ENCODE measurements around the gene CACNA1C. TPM values are rescaled to one million over a fixed set of nuclear protein-coding genes. Genes with fewer than 3 reads are reported as not detected.

The CACNA1C gene
- total RNA-seq, 3 donors from 2014 or later: 2.6 to 11.8 (median 9.5) TPM

- H3K36me3 ChIP-seq: no peaks in the 10 kb centered on the region
- H3K27me3 ChIP-seq: no peaks in the 10 kb centered on the region
- H3K4me1 ChIP-seq: no peaks in the 10 kb centered on the region
- no peaks in the 10 kb centered on the region for H3K9me3 ChIP-seq
- no peak for DNase-seq (ENCODE audit: low spot score in 2 of 2)
- H3K4me3 ChIP-seq: no peak overlapping the region
- TF ChIP-seq, protein P1, sequence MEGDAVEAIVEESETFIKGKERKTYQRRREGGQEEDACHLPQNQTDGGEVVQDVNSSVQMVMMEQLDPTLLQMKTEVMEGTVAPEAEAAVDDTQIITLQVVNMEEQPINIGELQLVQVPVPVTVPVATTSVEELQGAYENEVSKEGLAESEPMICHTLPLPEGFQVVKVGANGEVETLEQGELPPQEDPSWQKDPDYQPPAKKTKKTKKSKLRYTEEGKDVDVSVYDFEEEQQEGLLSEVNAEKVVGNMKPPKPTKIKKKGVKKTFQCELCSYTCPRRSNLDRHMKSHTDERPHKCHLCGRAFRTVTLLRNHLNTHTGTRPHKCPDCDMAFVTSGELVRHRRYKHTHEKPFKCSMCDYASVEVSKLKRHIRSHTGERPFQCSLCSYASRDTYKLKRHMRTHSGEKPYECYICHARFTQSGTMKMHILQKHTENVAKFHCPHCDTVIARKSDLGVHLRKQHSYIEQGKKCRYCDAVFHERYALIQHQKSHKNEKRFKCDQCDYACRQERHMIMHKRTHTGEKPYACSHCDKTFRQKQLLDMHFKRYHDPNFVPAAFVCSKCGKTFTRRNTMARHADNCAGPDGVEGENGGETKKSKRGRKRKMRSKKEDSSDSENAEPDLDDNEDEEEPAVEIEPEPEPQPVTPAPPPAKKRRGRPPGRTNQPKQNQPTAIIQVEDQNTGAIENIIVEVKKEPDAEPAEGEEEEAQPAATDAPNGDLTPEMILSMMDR (IDR thresholded peaks at IDR 0.05): no peak
- TF ChIP-seq POLR2A (IDR thresholded peaks at IDR 0.05) (no peak), POLR2AphosphoS5 (IDR thresholded peaks at IDR 0.05) (no peak)
- intact Hi-C loops (cut with DNase I; ENCODE audit: low total_unique reads): no loop called here
- H3K27ac ChIP-seq: no peak overlapping the region
Observed at GRCh38 chr12:2536724-2537123, 483.9 kb downstream of the CACNA1C start.

DNA sequence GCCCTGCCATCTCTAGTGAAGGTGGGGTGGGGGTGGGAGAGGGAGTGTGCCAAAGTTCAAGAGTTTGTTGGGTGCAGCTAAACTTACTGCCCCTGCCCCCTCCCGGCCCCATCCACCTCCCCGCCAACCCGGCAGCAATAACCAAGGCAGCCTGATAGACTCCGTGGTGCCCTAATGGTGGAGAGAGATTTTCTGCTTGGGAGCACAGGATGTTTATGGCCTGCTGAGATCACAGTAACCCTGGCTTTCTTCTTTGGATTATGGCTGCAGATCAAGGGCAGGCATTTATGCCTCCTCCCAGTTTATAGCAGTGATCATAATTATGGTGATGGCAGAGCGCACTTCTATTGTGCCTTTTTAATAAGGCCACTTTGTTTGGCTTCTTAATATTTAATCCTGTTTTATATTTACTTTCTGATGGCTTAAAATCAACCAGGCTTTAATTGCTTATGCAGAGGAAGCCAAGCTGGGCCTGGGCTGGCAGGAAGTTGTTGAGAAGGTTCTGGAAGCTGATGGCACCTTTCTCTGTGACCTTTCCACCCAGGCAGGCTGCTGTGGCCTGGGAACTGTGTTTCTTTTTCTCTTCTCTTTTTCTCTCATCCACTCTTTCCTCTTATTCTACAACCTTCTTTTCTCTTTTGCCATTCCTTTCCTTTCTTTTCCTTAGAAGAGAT is 485.2 kb downstream of the CACNA1C start:
- Histone ChIP-seq H3K27ac (peak overlapping the region in 1 of 2 donors; percentile 4), H3K27me3 (no peaks in the 10 kb centered on the region), H3K4me1 (no peaks in the 10 kb centered on the region), H3K4me3 (no peak overlapping the region), H3K36me3 (no peaks in the 10 kb centered on the region), H3K9me3 (no peaks in the 10 kb centered on the region)
- no peak for DNase-seq (ENCODE audit: low spot score in 2 of 2)
- TF ChIP-seq, protein P1 (IDR thresholded peaks at IDR 0.05): no peak
- TF ChIP-seq POLR2AphosphoS5 (IDR thresholded peaks at IDR 0.05): no peak
- TF ChIP-seq POLR2A (IDR thresholded peaks at IDR 0.05): no peak
- intact Hi-C loops (cut with DNase I; ENCODE audit: low total_unique reads): no loop called here

DNA sequence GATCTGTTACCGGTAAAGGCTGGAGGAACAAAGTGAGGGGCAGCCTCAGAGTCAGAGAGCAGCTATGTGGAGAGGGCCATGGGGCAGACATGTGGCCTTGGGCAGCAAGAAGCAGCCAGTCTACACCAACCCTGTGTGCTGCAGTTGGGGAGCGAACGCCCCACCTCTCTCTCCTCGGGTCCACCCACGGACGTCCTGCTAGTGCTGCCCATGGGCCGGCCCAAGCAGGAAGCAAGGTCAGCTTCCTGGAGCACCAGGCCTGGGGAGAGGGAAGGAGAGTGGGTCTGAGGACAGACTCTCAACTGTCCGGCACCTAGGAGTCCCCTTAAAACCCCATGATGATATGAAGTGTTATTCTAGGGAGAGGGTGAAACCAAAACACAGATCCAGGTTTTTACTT is 487.2 kb downstream of the CACNA1C start:
- Histone ChIP-seq H3K4me3 (no peak overlapping the region), H3K27me3 (no peaks in the 10 kb centered on the region), H3K9me3 (no peaks in the 10 kb centered on the region), H3K4me1 (no peaks in the 10 kb centered on the region), H3K36me3 (no peaks in the 10 kb centered on the region), H3K27ac (no peak overlapping the region)
- intact Hi-C loops (cut with DNase I; ENCODE audit: low total_unique reads): no loop called here
- DNase-seq (ENCODE audit: low spot score in 2 of 2): no peak
- TF ChIP-seq POLR2AphosphoS5 (IDR thresholded peaks at IDR 0.05): no peak
- TF ChIP-seq, protein P1 (IDR thresholded peaks at IDR 0.05): no peak
- no peak for TF ChIP-seq POLR2A (IDR thresholded peaks at IDR 0.05)

DNA sequence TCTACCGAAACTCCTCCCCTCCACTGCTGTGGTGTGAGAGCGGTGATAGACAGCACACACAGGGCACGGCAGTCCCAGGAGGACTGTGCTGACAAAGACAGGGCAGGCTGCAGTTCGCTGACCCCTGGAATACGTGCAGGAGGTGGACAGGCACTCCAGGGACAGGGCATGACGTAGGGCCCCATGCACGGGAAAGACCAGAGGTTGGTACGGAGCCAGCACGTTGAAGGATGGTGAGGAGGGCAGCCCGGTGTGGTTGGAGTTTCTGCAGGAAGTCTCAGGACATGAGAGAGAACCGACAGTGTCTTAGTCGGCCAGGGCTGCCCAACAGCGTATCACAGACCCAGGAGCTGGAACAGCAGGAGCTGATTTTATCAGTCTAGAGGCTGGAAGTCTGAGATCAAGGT is 487.8 kb downstream of the CACNA1C start:
- Histone ChIP-seq H3K36me3 (no peaks in the 10 kb centered on the region), H3K4me1 (no peaks in the 10 kb centered on the region), H3K9me3 (no peaks in the 10 kb centered on the region), H3K27ac (no peak overlapping the region), H3K4me3 (no peak overlapping the region), H3K27me3 (no peaks in the 10 kb centered on the region)
- TF ChIP-seq, protein P1 (IDR thresholded peaks at IDR 0.05): no peak
- TF ChIP-seq POLR2AphosphoS5 (IDR thresholded peaks at IDR 0.05) (no peak), POLR2A (IDR thresholded peaks at IDR 0.05) (no peak)
- intact Hi-C loops (cut with DNase I; ENCODE audit: low total_unique reads): no loop called here
- DNase-seq (ENCODE audit: low spot score in 2 of 2): no peak

- no peak for DNase-seq (ENCODE audit: low spot score in 2 of 2)
- no peaks in the 10 kb centered on the region for H3K9me3 ChIP-seq
- intact Hi-C loops (cut with DNase I; ENCODE audit: low total_unique reads): no loop called here
- H3K4me1 ChIP-seq: no peaks in the 10 kb centered on the region
- TF ChIP-seq POLR2A (IDR thresholded peaks at IDR 0.05) (no peak), POLR2AphosphoS5 (IDR thresholded peaks at IDR 0.05) (no peak)
- TF ChIP-seq, protein P1 (IDR thresholded peaks at IDR 0.05): no peak
- no peak overlapping the region for H3K4me3 ChIP-seq
- H3K27me3 ChIP-seq: no peaks in the 10 kb centered on the region
- no peak overlapping the region for H3K27ac ChIP-seq
- H3K36me3 ChIP-seq: no peaks in the 10 kb centered on the region
Observed at GRCh38 chr12:2541631-2542204, 488.9 kb downstream of the CACNA1C start.
